Neural cell (in vitro differentiated cells): ENCODE results near the gene UBD.

Experiments used
- CTCF ChIP-seq: fragments of 450-650 bp; IDR thresholded peaks from 2 replicates; pipeline ENCODE4 v1.5.1; 2014; ENCODE audit warnings: antibody characterized with exemption, mild to moderate bottlenecking, moderate library complexity; ENCODE audit not compliant: poor library complexity, severe bottlenecking
- EP300 ChIP-seq: fragments of 450-650 bp; conservative IDR thresholded peaks from 2 replicates; pipeline ENCODE4 v1.6.1; 2014; ENCODE audit warnings: antibody characterized with exemption, mild to moderate bottlenecking, moderate library complexity; ENCODE audit not compliant: poor library complexity, severe bottlenecking
- EZH2 ChIP-seq: fragments of 200-600, 300-800 bp; shearing (Covaris generic), sonication (generic); IDR thresholded peaks from 2 replicates; pipeline ENCODE4 v1.6.1; 2014; ENCODE audit warnings: antibody characterized with exemption, low read length, borderline replicate concordance, mild to moderate bottlenecking; ENCODE audit not compliant: insufficient read depth, poor library complexity, severe bottlenecking
- POLR2AphosphoS5 ChIP-seq: IDR thresholded peaks from 2 replicates; pipeline ENCODE4 v1.6.1; 2012
- RAD21 ChIP-seq: fragments of 450-650 bp; conservative IDR thresholded peaks from 2 replicates; pipeline ENCODE4 v1.6.1; 2014; ENCODE audit warnings: antibody characterized with exemption, mild to moderate bottlenecking, moderate library complexity
- REST ChIP-seq: IDR thresholded peaks from 2 replicates; pipeline ENCODE4 v1.6.1; 2012; ENCODE audit warnings: borderline replicate concordance
- SMC3 ChIP-seq: fragments of 450-650 bp; conservative IDR thresholded peaks from 2 replicates; pipeline ENCODE4 v1.6.1; 2014; ENCODE audit warnings: antibody characterized with exemption, mild to moderate bottlenecking, moderate library complexity; ENCODE audit not compliant: poor library complexity
- TAF1 ChIP-seq: IDR thresholded peaks from 2 replicates; pipeline ENCODE4 v1.6.1; 2012; ENCODE audit warnings: low read depth

- TF ChIP-seq POLR2AphosphoS5 (no peak), CTCF (no peak), EP300 (no peak), RAD21 (no peak), EZH2 (no peak), REST (no peak), TAF1 (no peak), SMC3 (no peak)
These were observed 37.7 kb upstream of the UBD start for GRCh38 chr6:29597184-29597583.
